Myocyte (in vitro differentiated cells): Measurements from ENCODE around the gene CRYZ. TPM values are rescaled to one million over a fixed set of nuclear protein-coding genes. Genes with fewer than 3 reads are reported as not detected.
"Not testable (repeated sequence)": the region's sequence is repeated elsewhere in the genome, so short reads cannot be mapped to it uniquely, and the experiment has no call there.

ENCODE experiments used
- DNase-seq: peaks from one replicate; pipeline ENCODE4 v3.0.0-alpha.2; 2012; ENCODE audit warnings: low read depth
- polyA plus RNA-seq: library from polyadenylated mRNA; unstranded; fragments of >200 nt; gene quantifications from one replicate; pipeline ENCODE4 v1.2.1, GENCODE V29; 2012; ENCODE audit warnings: missing spikeins
- total RNA-seq: library from RNA; depleted of rRNA; stranded (reverse); fragments of >200 nt; gene quantifications from 2 replicates; pipeline ENCODE4 v1.2.3, GENCODE V29; 2014

The CRYZ gene
- 44.3 and 46.0 TPM in 2 replicates for total RNA-seq
- polyA plus RNA-seq = 20.8 TPM

GRCh38 chr1:74732960-74733603, at the start of gene CRYZ, which contains the start of gene TYW3:
Gene CRYZ (minus strand): TSS chr1:74733050. CDS start chr1:74724821, 8,229 bp downstream.
Gene TYW3 (plus strand): TSS chr1:74733152. CDS start chr1:74733245, 93 bp downstream.
- DNase-seq = peak; percentile 98

- no peak for DNase-seq
These were observed 47.7 kb upstream of the CRYZ start for GRCh38 chr1:74780594-74780993.

- no peak for DNase-seq
These were observed 46.9 kb upstream of the CRYZ start for GRCh38 chr1:74779750-74780149.

- no peak for DNase-seq
These were observed 44.7 kb upstream of the CRYZ start for GRCh38 chr1:74777525-74777924.

- no peak for DNase-seq
These were observed 42.9 kb upstream of the CRYZ start for GRCh38 chr1:74775735-74776134.

- DNase-seq = no peak
These were observed 40.7 kb upstream of the CRYZ start for GRCh38 chr1:74773582-74773981.

- DNase-seq = peak; percentile 7
These were observed 40.1 kb upstream of the CRYZ start for GRCh38 chr1:74772945-74773344.

- DNase-seq = peak; percentile 65
These were observed 39.2 kb upstream of the CRYZ start for GRCh38 chr1:74771913-74772515.

GRCh38 chr1:74767490-74767889, 34.6 kb upstream of the CRYZ start:
- peak; percentile 9 for DNase-seq

- DNase-seq = no peak
These were observed 33.7 kb upstream of the CRYZ start for GRCh38 chr1:74766579-74766978.

GRCh38 chr1:74763807-74764206, 31.0 kb upstream of the CRYZ start:
- no peak for DNase-seq

- DNase-seq = not testable (repeated sequence)
These were observed 23.8 kb upstream of the CRYZ start for GRCh38 chr1:74756650-74757049.

GRCh38 chr1:74755475-74755874, 22.6 kb upstream of the CRYZ start:
- DNase-seq = no peak

- no peak for DNase-seq
These were observed 20.3 kb upstream of the CRYZ start for GRCh38 chr1:74753104-74753503.

GRCh38 chr1:74748960-74749359, 16.1 kb upstream of the CRYZ start:
- no peak for DNase-seq

- DNase-seq = not testable (repeated sequence)
These were observed 12.4 kb upstream of the CRYZ start for GRCh38 chr1:74745247-74745646.

- not testable (repeated sequence) for DNase-seq
These were observed 7.6 kb upstream of the CRYZ start for GRCh38 chr1:74740307-74740980.

- DNase-seq = no peak
These were observed 4.5 kb upstream of the CRYZ start for GRCh38 chr1:74737333-74737732.

- peak; percentile 82 for DNase-seq
These were observed 994 bp upstream of the CRYZ start for GRCh38 chr1:74733604-74734484.

GRCh38 chr1:74732071-74732946, 541 bp downstream of the CRYZ start:
- DNase-seq = not testable (repeated sequence)
